Activated CD4-positive, alpha-beta T cell treated with anti-CD3 and anti-CD28 coated beads for 4 hours (primary cell): ENCODE results near the gene TMUB1.
A peak's percentile ranks its signal among the peaks of the same experiment; 100 is the strongest.

Experiments used
- DNase-seq, 2 donors: peaks; one replicate each; pipeline ENCODE4 v3.0.0-alpha.2; 2020

Gene TMUB1

DNA sequence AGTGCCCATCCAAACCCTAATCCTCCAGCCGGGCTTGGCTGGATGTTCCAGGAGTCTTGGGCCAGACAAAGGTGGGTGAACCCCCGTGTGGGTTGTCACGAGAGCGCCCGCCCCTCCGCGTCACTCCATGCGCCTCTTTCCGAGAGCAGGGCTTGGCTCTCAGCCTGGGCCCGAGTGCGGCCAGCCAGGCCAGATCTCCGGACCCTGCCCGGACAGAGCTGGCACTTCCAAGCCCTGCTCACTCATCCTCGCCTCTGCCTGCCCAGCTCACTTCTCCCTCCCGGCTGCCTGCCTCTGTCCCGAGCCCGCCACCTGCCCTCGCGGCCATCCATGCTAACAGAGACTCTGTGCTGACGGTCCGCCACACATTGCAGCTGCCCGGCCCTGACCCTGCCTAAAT is 37.6 kb upstream of the TMUB1 start:
- no peak for DNase-seq

DNA sequence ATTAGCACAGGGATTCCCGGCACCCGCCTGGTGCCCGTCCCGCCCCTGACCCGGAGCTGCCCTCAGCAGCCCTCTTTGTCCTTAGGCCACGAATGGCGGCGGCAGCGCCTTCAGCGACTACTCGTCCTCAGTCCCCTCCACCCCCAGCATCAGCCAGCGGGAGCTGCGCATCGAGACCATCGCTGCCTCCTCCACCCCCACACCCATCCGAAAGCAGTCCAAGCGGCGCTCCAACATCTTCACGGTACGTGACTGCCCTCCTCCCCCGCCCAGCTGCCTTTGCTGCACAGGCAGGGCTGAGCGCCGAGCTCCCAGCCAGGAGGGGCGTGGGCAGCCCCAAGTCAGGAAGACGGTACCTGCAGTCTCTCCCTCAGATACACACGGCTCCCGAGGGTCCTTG is 36.6 kb upstream of the TMUB1 start:
- DNase-seq: no peak

DNA sequence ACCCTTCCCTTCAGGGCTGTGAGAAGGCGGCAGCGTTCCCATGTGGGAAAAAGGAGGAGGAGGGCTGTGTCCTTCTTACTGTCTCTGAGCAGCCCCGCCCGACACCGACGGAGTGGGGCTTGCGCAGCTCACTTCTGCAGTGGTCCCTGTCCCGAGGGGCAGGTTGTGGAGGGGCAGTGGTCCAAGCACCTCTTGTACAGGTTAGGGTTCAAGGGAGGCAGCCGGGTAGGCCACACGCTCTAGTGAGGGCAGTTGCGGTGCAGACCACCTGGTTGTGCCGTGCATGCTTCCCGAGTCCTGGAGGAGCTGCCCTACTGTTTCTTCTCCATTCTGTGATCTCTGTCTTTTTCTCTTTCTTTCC is 35.7 kb upstream of the TMUB1 start:
- DNase-seq: no peak

DNA sequence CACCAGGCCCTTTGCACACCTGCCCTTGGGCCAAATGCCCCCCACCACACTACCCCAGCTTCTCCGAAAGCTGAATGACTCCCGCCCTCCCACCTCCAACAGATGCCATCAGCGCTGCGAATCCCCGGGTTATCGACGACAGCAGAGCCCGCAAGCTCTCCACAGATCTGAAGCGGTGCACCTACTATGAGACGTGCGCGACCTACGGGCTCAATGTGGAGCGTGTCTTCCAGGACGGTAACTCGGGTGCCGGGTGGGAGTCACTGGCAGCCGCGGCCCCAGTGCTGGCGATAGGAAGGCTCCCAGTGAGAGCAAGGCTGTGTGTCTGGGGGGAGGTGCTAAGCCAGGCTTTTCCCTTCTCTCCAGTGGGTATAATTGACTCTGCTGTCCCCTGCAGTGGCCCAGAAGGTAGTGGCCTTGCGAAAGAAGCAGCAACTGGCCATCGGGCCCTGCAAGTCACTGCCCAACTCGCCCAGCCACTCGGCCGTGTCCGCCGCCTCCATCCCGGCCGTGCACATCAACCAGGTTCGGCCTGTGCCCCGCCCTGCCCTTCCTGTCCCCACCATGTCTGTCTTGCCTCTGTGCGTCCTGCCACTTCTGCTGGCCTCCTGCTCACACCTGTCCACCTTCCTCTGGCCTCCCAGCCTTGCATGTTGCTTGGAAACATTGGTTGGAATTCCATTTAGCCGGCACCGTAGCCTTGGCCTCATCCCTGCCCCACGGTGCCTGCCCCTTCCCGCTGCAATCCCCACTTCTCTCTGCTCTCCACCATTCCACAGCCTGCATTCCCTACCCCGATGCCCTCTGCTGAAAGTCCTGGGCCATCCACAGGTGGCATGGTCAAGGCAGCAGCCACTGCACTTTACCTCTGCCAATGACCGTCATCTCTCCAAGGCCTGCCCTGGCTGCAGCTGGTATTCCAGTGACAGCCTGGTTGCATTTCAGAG is 35.1 kb upstream of the TMUB1 start:
- no peak for DNase-seq

DNA sequence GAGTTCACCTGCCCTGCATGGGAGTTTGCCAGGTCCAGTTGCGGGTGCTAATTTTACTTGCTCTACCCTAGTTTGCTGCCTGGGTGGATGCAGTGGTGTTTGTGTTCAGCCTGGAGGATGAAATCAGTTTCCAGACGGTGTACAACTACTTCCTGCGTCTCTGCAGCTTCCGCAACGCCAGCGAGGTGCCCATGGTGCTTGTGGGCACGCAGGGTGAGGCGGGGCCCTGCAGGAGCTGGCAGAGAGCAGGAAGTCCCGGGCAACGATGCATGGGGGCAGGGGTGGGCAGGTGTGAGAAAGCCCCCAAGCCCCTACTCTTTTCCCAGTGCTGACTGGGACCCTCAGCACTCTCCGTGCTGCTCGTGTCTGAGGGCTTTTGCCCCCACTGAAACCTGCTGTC is 34.3 kb upstream of the TMUB1 start:
- peak; percentile 25 to 30 for DNase-seq

DNA sequence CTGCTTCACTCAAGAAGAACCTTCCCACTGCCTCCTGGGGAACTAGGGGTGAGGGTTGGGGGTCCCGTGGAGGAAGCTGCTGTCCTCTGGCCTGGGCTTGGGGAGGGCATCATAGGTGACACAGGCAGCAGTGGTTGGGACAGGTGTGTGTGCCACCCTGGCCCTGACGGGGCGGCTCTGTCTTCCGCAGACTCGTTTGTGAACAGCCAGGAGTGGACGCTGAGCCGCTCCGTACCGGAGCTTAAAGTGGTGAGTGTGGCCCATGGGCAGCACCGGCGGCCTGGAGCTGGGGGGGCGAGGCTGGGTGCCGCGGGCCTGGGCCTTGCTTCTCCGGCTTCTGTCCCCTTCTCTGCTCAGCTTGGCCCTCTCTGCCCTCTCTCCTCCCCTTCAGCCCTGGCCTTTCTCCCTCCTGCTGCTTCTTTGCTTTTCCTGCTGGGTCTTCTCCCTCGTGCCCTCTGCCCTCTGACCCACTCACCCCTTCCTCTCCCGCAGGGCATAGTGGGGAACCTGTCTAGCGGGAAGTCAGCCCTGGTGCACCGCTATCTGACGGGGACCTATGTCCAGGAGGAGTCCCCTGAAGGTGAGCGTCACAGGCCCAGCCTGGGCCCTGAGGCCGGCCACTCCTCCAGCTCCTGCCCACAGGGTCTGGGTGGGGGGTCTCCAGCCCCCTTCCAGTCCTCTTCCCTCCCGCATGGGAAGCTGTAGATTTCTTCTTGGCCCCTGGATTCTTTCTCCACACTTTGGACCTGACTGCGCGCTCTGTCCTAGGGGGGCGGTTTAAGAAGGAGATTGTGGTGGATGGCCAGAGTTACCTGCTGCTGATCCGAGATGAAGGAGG is 33.5 kb upstream of the TMUB1 start:
- no peak for DNase-seq

DNA sequence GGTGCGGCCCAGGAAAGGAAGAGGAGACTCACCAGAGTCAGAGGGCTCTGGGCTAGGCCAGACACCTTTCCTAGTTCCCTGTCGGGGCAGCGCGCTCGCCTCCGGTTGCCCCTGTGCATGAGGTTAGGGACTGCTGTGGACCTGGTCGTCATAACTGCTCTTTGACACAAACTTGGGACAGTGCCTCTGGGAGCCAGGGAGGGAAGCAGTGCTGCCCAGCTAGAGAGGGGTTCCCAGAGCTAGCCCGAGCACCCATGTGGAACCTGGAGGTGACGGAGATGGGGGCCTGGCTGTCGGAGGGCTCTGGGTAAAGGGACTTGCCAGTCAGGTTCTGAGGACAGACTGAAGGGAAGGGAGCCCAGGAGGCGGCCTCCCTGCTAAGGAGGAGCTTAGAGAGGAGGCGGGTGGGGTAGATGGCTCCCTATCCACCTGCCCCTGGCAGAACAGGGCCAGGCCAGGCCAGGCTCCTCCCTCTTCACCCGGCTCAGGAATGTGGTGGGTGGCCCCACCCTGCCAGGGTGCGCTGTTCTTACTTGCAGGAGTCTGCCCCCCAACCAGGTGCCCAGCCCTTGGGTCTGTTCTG is 32.6 kb upstream of the TMUB1 start:
- no peak for DNase-seq

DNA sequence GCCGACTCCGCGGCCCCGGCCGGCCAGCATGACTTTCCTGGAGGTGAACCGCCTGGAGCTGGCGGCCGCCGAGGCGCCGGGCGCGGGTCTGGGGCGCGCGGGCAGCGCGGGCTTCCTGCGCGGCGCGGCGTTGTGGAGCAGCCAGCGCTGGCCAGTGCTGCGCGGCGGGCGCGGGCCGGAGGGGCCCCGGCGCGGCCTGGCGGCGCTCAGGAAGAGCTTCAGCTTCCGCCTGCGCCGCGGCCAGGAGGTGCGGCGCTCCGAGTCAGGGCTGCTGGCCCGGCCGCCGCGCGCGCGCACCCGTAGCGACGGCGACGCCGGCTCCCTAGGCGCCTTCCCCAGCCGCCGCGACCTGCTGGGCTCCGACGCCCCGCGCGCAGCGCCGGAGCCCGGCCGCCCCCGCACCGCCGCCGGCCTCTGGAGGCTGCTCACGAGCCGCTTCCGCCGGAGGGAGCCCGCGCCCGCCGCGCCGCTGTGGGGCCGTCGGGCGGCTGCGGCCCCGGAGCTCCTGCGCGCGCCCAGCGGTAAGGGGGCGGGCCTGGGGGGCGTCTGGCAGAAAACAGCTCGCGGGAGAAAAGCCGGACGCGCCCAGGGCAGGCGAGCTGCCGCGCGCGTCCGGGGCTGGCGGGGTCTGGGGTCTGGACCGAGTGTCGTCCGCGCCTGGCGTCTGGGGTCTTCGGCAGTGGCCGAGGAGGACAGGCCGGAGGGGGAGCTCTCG is 32.0 kb upstream of the TMUB1 start:
- peak; percentile 18 to 31 for DNase-seq

DNA sequence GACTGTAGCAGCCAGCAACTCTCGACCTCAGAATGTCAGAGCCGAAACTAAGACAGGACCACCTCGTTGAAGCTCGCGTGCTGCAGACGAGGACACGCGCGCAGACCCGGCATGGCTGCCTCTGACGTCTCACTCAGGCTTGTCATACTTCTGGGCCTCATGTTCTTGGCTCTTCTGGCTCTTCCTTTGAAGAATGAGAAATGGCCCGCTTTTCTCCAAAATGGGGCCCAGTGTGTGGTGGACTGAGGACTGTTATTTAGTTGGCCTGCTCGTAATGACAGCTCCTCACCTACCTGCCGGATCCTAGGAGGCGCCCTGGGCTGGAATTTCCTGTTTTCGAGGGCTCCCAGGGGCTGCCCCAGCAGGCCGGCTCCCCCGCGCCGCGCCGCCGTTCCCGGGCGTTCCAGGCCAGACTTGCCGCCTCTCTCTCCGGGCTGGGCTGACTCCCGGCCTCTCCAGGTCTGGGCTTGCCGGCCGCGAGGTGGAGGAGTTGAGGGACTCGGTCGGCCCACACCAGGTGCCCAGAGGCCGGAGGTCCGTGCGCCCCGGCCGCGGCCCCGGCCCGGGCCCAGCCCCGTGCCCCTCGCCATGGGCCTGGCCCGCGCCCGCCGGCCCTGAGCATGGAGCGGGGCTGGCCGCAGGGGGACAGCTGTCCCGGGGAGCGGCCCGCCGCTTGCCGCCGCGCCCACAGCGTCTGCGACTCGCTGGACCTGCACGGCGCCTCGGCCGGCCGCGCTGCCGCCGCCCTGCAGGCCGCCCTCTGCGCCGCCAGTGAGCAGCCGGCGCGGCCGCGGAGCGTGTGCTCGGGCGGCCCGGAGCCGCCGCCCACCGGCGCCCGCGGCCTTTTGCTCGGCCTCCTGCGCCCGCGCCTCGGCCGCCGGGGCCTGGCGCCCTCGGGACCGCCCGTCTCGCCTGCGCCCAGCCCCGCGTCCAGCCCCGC is 31.1 kb upstream of the TMUB1 start:
- no peak for DNase-seq

DNA sequence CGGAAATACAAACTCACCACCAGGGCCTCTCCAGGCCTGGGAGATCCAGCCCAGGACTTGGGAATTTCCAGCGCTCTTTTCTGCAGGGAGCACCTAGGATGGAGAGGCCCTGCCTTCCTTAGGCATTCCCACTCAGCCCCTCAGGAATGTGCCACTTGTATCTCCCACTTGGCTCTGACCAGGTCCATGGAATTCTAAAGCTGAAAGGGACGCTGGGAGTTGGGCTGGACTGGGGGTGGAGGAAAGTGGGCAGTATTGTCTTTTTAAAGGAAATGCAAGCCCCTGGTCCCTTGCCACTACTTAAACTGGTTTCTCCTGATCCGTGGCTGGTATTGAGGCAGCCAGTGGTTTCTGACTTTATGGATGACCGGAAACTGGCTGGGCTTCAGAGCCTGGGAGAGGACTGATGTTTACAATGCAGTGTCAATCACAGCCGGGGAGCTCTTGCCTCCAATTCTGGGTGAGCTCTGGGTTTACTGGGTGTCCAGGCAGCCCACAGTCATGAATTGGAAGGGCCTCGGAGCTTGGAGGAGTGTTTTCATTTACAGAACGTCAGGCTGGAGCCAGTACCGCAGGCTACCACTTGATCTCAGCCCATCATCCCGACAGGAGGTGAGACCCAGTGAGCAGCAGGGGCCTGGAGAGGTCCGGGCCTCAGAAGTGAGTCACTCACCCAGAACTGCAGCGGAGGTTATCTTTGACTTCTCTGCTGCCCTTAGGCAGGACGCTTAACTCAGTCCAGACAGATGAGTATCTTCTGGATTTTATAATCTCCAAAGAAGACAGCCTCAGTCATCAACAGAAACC is 30.3 kb upstream of the TMUB1 start:
- DNase-seq: no peak

DNA sequence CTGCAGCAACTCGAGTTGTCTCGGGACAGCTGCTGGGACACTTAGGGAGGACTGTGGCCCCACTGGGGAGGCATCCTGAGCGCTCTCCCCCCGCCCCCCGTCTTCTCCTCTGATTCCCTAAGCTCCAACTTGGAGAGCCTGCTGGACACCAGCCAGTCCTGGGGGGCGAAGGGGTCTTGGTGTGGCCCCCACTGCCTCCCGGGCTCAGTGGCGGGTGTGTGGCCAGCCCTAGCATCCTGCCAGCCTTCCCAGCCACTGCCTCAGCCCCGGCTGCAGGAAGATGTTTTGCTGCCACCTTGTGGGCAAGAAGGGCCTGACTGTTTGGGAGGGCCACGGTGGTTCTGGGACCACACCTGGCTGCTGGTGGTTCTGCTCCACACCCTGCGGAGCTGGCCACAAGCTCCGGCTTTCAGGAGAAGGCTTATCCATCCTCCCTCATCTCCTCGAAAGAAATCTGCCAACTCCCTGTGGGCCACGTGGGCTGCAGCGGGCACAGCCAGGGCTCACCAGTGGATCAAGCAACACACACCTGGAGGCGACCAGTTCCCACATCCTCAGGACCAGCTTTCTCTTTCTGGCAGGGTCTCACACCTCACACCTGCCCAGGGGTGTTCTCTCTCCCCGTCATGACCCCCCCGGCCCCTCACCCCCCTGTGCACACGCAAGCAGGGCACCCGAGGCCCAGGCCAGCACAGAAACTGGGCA is 27.8 kb upstream of the TMUB1 start:
- peak; percentile 75 to 77 for DNase-seq

DNA sequence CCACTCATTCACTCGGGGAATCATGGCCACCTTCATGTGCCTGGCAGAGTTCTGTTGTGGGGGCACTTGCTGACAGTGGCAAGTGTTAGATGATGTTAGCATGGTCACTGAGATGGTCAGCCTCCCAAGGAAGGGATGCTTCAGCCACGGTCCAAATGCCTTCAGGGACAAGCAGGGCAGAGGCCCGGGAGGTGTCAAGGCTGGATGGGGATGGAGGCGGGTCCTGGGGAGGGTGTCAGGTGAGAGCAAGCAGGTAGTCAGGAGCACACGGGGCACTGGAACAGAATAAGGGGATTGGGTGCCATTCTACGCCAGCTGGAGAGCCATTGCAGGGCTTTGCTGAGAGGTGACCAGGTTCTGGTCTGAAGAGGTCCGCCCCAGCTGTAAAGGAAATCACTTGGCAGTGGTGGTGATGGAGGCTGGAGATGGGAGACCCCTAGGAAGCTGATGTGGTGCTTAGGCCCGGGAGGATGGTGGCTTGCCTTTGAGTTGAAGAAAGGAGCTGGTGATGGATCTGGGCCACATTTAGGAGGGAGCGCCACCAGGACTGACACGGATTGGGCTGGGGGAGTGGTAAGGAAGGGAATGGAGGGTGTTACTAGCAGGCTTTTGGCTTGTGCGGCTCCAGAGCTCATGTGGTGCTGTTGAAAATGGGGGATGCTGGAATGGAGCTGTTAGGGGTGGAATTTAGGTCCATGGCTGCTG is 27.1 kb upstream of the TMUB1 start:
- no peak for DNase-seq

DNA sequence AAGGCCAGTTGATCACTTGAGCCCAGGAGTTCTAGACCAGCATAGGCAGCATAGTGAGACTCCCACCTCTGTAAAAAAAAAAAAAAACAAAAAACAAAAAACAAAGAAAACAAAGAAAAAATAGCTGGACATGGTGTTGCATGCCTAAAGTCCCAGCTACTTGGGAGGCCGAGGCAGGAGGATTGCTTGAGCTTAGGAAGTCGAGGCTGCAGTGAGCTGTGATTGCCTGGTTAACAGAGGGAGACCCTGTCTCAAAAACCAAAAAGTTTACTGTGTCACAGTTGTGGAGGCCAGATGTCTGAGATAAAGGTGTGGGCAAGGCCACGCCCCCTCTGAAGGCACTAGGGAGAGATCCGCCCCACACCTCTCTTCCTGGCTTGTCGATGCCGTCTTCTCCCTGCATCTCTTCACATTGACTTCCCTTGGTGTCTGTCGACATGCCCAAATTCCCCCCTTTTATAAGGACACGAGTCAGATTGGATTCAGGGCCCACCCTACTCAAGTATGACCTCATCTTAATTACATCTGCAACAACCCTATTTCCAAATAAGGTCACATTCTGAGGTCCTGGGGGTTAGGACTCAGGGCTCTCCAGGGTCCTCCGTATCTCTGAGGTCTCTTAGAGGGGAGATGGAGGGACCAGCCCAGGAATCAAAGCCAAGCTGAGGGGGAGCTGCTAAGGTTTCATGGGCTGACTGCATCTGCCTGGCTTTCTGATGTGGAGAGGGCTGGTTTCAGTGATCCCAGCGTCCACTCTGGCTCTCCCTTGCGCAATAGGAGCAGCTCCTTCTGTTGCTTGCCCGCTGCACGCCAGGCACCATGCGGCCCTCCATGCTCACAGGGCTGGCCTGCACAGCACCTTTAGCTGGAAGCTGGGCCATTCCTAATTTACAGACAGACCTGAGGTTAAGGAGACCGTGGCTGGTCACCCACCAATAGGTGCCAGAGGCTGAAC is 26.1 kb upstream of the TMUB1 start:
- DNase-seq: no peak

DNA sequence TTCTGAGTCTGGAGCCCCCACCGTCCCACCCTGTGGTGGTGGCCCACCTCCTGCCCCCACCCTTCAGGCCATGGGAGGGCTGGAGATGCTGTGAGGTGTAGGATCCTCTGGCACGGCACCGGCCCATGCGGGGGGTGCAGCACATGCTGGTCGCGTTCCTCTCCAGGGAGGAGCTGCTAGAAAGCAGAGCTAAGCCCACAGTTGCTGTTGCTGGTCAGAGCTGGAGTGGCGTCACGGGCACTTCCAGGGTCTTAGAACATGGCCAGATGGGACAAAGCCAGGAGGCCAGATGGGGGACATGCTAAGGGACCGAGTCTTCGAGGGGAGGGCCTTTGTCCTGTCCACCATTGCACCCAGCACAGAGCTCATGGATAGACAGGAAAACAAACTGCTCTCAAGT is 24.6 kb upstream of the TMUB1 start:
- DNase-seq: no peak

DNA sequence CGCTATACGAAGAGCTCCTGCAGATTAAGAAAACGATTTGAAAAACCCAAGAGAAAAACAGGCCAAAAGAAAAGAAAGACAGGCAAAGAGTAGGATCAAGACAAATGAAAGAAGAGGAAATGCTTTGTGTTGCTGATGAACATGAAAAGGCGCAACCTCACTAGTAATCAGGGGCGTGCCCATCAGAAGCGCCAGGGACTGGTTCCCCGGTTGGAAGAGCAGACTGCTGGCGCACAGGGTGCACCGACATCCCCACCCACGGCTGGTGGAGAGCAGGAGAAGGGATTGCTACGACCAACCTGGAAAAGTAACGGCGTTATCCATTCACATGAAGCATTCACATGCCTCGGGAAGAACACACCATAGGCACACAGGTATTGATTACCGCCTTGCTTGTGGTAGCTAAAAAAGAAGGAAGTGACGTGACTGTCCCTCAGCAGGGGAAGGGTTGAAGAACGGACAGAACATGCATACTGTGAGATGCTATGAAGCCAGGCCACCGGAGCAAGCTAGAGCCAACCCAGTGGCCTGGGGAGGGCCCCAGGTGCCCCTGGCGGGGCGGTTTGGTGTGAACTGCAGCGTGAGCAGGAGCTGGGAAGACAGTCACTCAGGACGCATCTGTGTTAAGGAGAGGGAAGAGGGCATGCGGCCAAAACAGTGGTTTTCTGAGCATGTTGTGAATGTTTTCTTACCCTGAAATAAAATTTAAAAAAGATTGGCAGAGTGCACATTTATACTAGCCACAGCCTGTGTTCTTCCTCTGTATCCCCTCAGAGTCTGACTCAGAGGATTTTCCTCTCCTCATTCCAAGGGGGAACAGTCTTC is 21.3 kb upstream of the TMUB1 start:
- no peak for DNase-seq

DNA sequence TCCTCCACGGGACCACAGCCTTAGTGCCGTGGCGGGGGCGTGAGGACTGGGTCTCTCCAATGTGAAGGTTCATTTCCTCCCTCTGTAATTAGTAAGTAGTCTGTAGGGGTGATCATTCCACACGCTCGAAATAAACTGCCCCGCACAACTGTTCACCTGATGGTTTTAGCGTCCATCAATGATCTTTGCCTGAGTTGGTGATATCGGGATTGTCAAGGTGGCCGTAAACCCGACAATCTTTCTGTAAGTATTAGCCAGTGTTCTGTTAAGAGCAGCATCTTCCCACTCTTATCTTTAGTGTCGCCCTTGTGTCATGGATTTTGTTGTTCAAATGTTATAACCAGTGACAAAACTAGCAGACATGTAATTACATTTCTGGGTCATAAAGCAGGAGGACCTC is 20.7 kb upstream of the TMUB1 start:
- DNase-seq: no peak

DNA sequence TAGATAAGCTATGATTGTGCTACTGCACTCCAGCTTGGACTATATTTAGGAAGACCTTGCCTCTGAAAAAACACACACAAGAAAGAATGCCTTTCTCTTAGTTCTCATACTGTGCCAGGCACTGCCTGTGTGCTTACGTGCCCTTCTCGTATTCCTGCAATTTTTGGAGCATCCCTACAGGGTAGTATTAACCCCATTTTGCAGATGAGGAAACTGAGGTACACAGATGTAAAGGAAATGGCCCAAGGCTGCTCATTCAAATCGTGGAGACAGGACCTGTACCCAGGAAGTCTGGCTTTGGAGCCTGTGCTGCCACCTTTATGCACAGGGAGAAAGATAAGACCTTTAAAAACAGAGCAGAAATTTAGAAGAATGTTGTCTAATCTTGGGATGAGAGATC is 19.7 kb upstream of the TMUB1 start:
- DNase-seq: no peak
